GM18951 (cell line): ENCODE data around the gene GPR61.

Experiments
- POLR2A ChIP-seq: IDR thresholded peaks from 4 replicates; pipeline ENCODE4 v1.6.1; 2011; ENCODE audit warnings: mild to moderate bottlenecking; ENCODE audit not compliant: insufficient read length, insufficient read depth; ENCODE audit errors: extremely low read depth
- in situ Hi-C: fragments of 300-500 bp; cut with MboI; formaldehyde crosslinking; loops from one replicate; pipeline ENCODE4 v1.12.0; 2022; ENCODE audit warnings: low sequenced_read_pairs, mixed read lengths, inconsistent platforms; ENCODE audit not compliant: unreplicated experiment

The GPR61 gene

GRCh38 chr1:109570414-109570813 lies 30.7 kb downstream of the GPR61 start:
- in situ Hi-C loops = no loop called here
- TF ChIP-seq POLR2A = no peak

GRCh38 chr1:109573785-109574184 lies 34.1 kb downstream of the GPR61 start:
- in situ Hi-C loops = no loop called here
- TF ChIP-seq POLR2A = no peak

- no peak for TF ChIP-seq POLR2A
- in situ Hi-C loops = no loop called here
Measured at GRCh38 chr1:109578947-109579443, 39.3 kb downstream of the GPR61 start.

- in situ Hi-C loops = no loop called here
- TF ChIP-seq POLR2A = no peak
Measured at GRCh38 chr1:109579491-109579890, 39.8 kb downstream of the GPR61 start.

- TF ChIP-seq POLR2A = no peak
- in situ Hi-C loops = no loop called here
Measured at GRCh38 chr1:109582021-109582420, 42.3 kb downstream of the GPR61 start.

- no peak for TF ChIP-seq POLR2A
- in situ Hi-C loops = no loop called here
Measured at GRCh38 chr1:109584766-109585165, 45.1 kb downstream of the GPR61 start.

GRCh38 chr1:109586055-109586454 lies 46.4 kb downstream of the GPR61 start:
- no peak for TF ChIP-seq POLR2A
- in situ Hi-C loops = no loop called here

GRCh38 chr1:109589177-109589576 lies 49.5 kb downstream of the GPR61 start:
- no peak for TF ChIP-seq POLR2A
- in situ Hi-C loops = no loop called here

- in situ Hi-C loops = no loop called here
- no peak for TF ChIP-seq POLR2A
Measured at GRCh38 chr1:109589679-109590078, 50.0 kb downstream of the GPR61 start.

GRCh38 chr1:109592916-109593315 lies 53.2 kb downstream of the GPR61 start:
- TF ChIP-seq POLR2A = no peak
- in situ Hi-C loops = no loop called here

GRCh38 chr1:109595531-109595930 lies 55.9 kb downstream of the GPR61 start:
- TF ChIP-seq POLR2A = no peak
- in situ Hi-C loops = no loop called here
